GM23338 (cell line): Measurements from ENCODE around the gene LAPTM5. TPM values are rescaled to one million over a fixed set of nuclear protein-coding genes. Genes with fewer than 3 reads are reported as not detected.

Source experiments
- ATAC-seq: fragments of 200-7000 bp; cut with Tn5 transposase; 3 replicates; pipeline ENCODE4 v1.9.1; 2020
- DNase-seq: peaks from one replicate; pipeline ENCODE4 v3.0.0-alpha.2; 2015; ENCODE audit warnings: low spot score
- H2AFZ ChIP-seq: fragments of 200-600 bp; sonication (generic); 2 replicates; pipeline ENCODE4 v1.8.0; 2016; ENCODE audit warnings: antibody characterized with exemption, mild to moderate bottlenecking, moderate library complexity
- H3F3A ChIP-seq: fragments of 200-600 bp; sonication (generic); replicated peaks from 2 replicates; pipeline ENCODE4 v1.8.0; 2017; ENCODE audit warnings: antibody characterized with exemption, mixed run types, low read depth
- H3K27ac ChIP-seq: fragments of 200-600 bp; sonication (generic); 2 replicates; pipeline ENCODE4 v1.6.1; 2016; ENCODE audit warnings: low read depth
- H3K27me3 ChIP-seq: fragments of 200-600 bp; sonication (generic); 2 replicates; pipeline ENCODE4 v1.8.0; 2016; ENCODE audit warnings: mild to moderate bottlenecking, mixed run types, moderate library complexity; ENCODE audit not compliant: insufficient read depth
- H3K36me3 ChIP-seq: fragments of 200-600 bp; sonication (generic); 2 replicates; pipeline ENCODE4 v1.8.0; 2016; ENCODE audit warnings: mild to moderate bottlenecking; ENCODE audit not compliant: insufficient read depth
- H3K4me1 ChIP-seq: fragments of 200-600 bp; sonication (generic); 2 replicates; pipeline ENCODE4 v1.8.0; 2016; ENCODE audit warnings: mild to moderate bottlenecking, moderate library complexity; ENCODE audit not compliant: insufficient read depth
- H3K4me2 ChIP-seq: fragments of 200-600 bp; sonication (generic); 2 replicates; pipeline ENCODE4 v1.7.1; 2017; ENCODE audit warnings: mixed run types
- H3K4me3 ChIP-seq: fragments of 200-600 bp; sonication (generic); 2 replicates; pipeline ENCODE4 v1.6.1; 2016; ENCODE audit warnings: mixed run types
- H3K79me2 ChIP-seq: fragments of 200-600 bp; sonication (generic); replicated peaks from 2 replicates; pipeline ENCODE4 v1.8.0; 2017; ENCODE audit warnings: mild to moderate bottlenecking; ENCODE audit not compliant: insufficient read depth
- H3K9me2 ChIP-seq: fragments of 200-600 bp; sonication (generic); 2 replicates; pipeline ENCODE4 v1.8.0; 2017; ENCODE audit not compliant: insufficient read depth
- H4K20me1 ChIP-seq: fragments of 200-600 bp; sonication (generic); replicated peaks from 2 replicates; pipeline ENCODE4 v1.8.0; 2017; ENCODE audit warnings: mild to moderate bottlenecking; ENCODE audit not compliant: insufficient read depth
- H3K27ac Mint-ChIP-seq: 2 replicates; pipeline ENCODE4 v1.8.0; 2020; ENCODE audit warnings: inconsistent platforms, mild to moderate bottlenecking, moderate library complexity, mixed read lengths
- H3K27me3 Mint-ChIP-seq: 3 replicates; pipeline ENCODE4 v1.8.0; 2022; ENCODE audit warnings: low read depth, mild to moderate bottlenecking, moderate library complexity, mixed read lengths, inconsistent platforms; ENCODE audit not compliant: insufficient read depth, poor library complexity
- H3K36me3 Mint-ChIP-seq: 3 replicates; pipeline ENCODE4 v1.8.0; 2021; ENCODE audit warnings: low read depth, mild to moderate bottlenecking, inconsistent platforms, moderate library complexity, mixed read lengths
- H3K4me1 Mint-ChIP-seq: 3 replicates; pipeline ENCODE4 v1.8.0; 2020; ENCODE audit warnings: mild to moderate bottlenecking, inconsistent platforms, mixed read lengths
- H3K4me3 Mint-ChIP-seq: 3 replicates; pipeline ENCODE4 v1.8.0; 2021; ENCODE audit warnings: moderate library complexity, mild to moderate bottlenecking, inconsistent platforms, mixed read lengths
- H3K9me3 Mint-ChIP-seq: 3 replicates; pipeline ENCODE4 v1.8.0; 2020; ENCODE audit warnings: moderate library complexity, mild to moderate bottlenecking, inconsistent platforms, mixed read lengths
- CREB1 ChIP-seq: fragments of 250-450 bp; sonication (Bioruptor Pico); IDR thresholded peaks from 2 replicates; pipeline ENCODE4 v1.5.0; 2020; ENCODE audit warnings: low read depth, mild to moderate bottlenecking, moderate library complexity
- EZH2phosphoT487 ChIP-seq: fragments of 200-600 bp; sonication (generic); IDR thresholded peaks from one replicate; pipeline ENCODE4 v1.8.1; 2018; ENCODE audit warnings: antibody characterized with exemption; ENCODE audit not compliant: unreplicated experiment
- JUNB ChIP-seq: IDR thresholded peaks from one replicate; pipeline ENCODE4 v1.6.1; 2016; ENCODE audit warnings: antibody characterized with exemption; ENCODE audit not compliant: unreplicated experiment
- NANOG ChIP-seq: IDR thresholded peaks from 2 replicates; pipeline ENCODE4 v1.6.1; 2016; ENCODE audit warnings: antibody characterized with exemption, borderline replicate concordance
- POLR2AphosphoS5 ChIP-seq: IDR thresholded peaks from 2 replicates; pipeline ENCODE4 v1.6.1; 2016; ENCODE audit warnings: antibody characterized with exemption, low read depth
- REST ChIP-seq: IDR thresholded peaks from one replicate; pipeline ENCODE4 v1.6.1; 2018; ENCODE audit warnings: antibody characterized with exemption; ENCODE audit not compliant: unreplicated experiment
- STAT1 ChIP-seq: IDR thresholded peaks from one replicate; pipeline ENCODE4 v1.6.1; 2016; ENCODE audit warnings: antibody characterized with exemption; ENCODE audit not compliant: unreplicated experiment
- ZNF114 ChIP-seq: fragments of 250-450 bp; sonication (Bioruptor Pico); IDR thresholded peaks from 2 replicates; pipeline ENCODE4 v1.5.0; 2020; ENCODE audit warnings: mild to moderate bottlenecking, moderate library complexity
- ZNF462 ChIP-seq: fragments of 250-450 bp; sonication (Bioruptor Pico); IDR thresholded peaks from 2 replicates; pipeline ENCODE4 v1.5.0; 2020; ENCODE audit warnings: mild to moderate bottlenecking, moderate library complexity
- polyA plus RNA-seq: library from polyadenylated mRNA; unstranded; fragments of >200 nt; fragmentation: Nextera tagmentation; extraction: Ambion mirVana; gene quantifications from 2 replicates; pipeline ENCODE4 v1.2.1, GENCODE V29; 2016
- total RNA-seq: library from RNA; depleted of rRNA; stranded (reverse); fragments of >200 nt; shearing (Covaris generic); gene quantifications from 2 replicates; pipeline ENCODE4 v1.2.3, GENCODE V29; 2014
- TF ChIP-seq, protein P1 (sequence below): IDR thresholded peaks from 2 replicates; pipeline ENCODE4 v1.6.1; 2016; ENCODE audit warnings: antibody characterized with exemption

Gene LAPTM5
- total and polyA plus RNA-seq, 2 experiments from 2014 or later, result 0.21 TPM; not detected in 1

- TF ChIP-seq ZNF462 (CRISPR knock-in tag), result no peak
Observed at GRCh38 chr1:30750731-30751291, 6.8 kb downstream of the LAPTM5 start (continued).

GRCh38 chr1:30749691-30750583, 7.6 kb downstream of the LAPTM5 start:
- Histone ChIP-seq H3K79me2 (no peaks in the 10 kb centered on the region), H3K27ac (no peak overlapping the region), H3K27me3 (no peaks in the 10 kb centered on the region), H3K4me3 (no peak overlapping the region), H3K9me2 (no peaks in the 10 kb centered on the region), H4K20me1 (no peaks in the 10 kb centered on the region), H3K4me1 (no peaks in the 10 kb centered on the region), H2AFZ (0 out of 2 replicates have a peak overlapping the region, but pooled peaks have one; percentile 47), H3K4me2 (no peak overlapping the region), H3K36me3 (no peaks in the 10 kb centered on the region), H3F3A (no peaks in the 10 kb centered on the region)
- no peak for ATAC-seq
- DNase-seq, result no peak
- Mint-ChIP-seq H3K27ac (no peak overlapping the region), H3K4me1 (peaks cover 24% of the 10 kb centered on the region), H3K36me3 (no peaks in the 10 kb centered on the region), H3K9me3 (no peaks in the 10 kb centered on the region), H3K4me3 (no peak overlapping the region), H3K27me3 (peaks cover 17% of the 10 kb centered on the region)
- TF ChIP-seq POLR2AphosphoS5 (no peak), STAT1 (no peak), NANOG (no peak), REST (no peak), EZH2phosphoT487 (no peak), ZNF114 (CRISPR knock-in tag) (no peak), CREB1 (CRISPR knock-in tag) (no peak), JUNB (no peak)
- TF ChIP-seq, protein P1, sequence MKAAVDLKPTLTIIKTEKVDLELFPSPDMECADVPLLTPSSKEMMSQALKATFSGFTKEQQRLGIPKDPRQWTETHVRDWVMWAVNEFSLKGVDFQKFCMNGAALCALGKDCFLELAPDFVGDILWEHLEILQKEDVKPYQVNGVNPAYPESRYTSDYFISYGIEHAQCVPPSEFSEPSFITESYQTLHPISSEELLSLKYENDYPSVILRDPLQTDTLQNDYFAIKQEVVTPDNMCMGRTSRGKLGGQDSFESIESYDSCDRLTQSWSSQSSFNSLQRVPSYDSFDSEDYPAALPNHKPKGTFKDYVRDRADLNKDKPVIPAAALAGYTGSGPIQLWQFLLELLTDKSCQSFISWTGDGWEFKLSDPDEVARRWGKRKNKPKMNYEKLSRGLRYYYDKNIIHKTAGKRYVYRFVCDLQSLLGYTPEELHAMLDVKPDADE, result no peak
